ENCODE data around the gene GLIS2.
"Not testable (repeated sequence)": the region's sequence is repeated elsewhere in the genome, so short reads cannot be mapped to it uniquely, and the experiment has no call there.

GLIS2 gene

GRCh38 chr16:4336701-4337539 lies 21.1 kb downstream of the GLIS2 start:
- DNase-seq (ENCODE audit: low read depth): no peak

GRCh38 chr16:4337540-4338088 lies 21.7 kb downstream of the GLIS2 start:
- no peak for DNase-seq (ENCODE audit: low read depth)

GRCh38 chr16:4338125-4338582 lies 22.3 kb downstream of the GLIS2 start:
- DNase-seq (ENCODE audit: low read depth): no peak

- DNase-seq (ENCODE audit: low read depth): no peak
Measured at GRCh38 chr16:4338712-4339299, 22.9 kb downstream of the GLIS2 start.

- DNase-seq (ENCODE audit: low read depth): no peak
Measured at GRCh38 chr16:4339455-4339854, 23.6 kb downstream of the GLIS2 start.

GRCh38 chr16:4339909-4340308 lies 24.0 kb downstream of the GLIS2 start:
- no peak for DNase-seq (ENCODE audit: low read depth)

- DNase-seq (ENCODE audit: low read depth): no peak
Measured at GRCh38 chr16:4340443-4340842, 24.6 kb downstream of the GLIS2 start.

- no peak for DNase-seq (ENCODE audit: low read depth)
Measured at GRCh38 chr16:4341250-4341649, 25.4 kb downstream of the GLIS2 start.

- DNase-seq (ENCODE audit: low read depth): no peak
Measured at GRCh38 chr16:4342866-4343744, 27.2 kb downstream of the GLIS2 start.

- not testable (repeated sequence) for DNase-seq (ENCODE audit: low read depth)
Measured at GRCh38 chr16:4344300-4344982, 28.6 kb downstream of the GLIS2 start.

- DNase-seq (ENCODE audit: low read depth): no peak
Measured at GRCh38 chr16:4344983-4345835, 29.3 kb downstream of the GLIS2 start.

- no peak for DNase-seq (ENCODE audit: low read depth)
Measured at GRCh38 chr16:4345836-4346781, 30.2 kb downstream of the GLIS2 start.

GRCh38 chr16:4347010-4347409 lies 31.1 kb downstream of the GLIS2 start:
- no peak for DNase-seq (ENCODE audit: low read depth)

- no peak for DNase-seq (ENCODE audit: low read depth)
Measured at GRCh38 chr16:4347765-4348509, 32.1 kb downstream of the GLIS2 start.

GRCh38 chr16:4349332-4349731 lies 33.5 kb downstream of the GLIS2 start:
- DNase-seq (ENCODE audit: low read depth): no peak

GRCh38 chr16:4350365-4350786 lies 34.5 kb downstream of the GLIS2 start:
- no peak for DNase-seq (ENCODE audit: low read depth)

GRCh38 chr16:4350787-4351659 lies 35.2 kb downstream of the GLIS2 start, which contains the start of gene PAM16:
TSS of gene PAM16 (minus strand) at chr16:4351321. CDS start at chr16:4351234, 87 bp downstream.
- DNase-seq (ENCODE audit: low read depth): peak; percentile 98

GRCh38 chr16:4351880-4352279 lies 36.0 kb downstream of the GLIS2 start:
- DNase-seq (ENCODE audit: low read depth): no peak
